Osteoblast (primary cell): ENCODE data around the gene ERRFI1. TPM values are rescaled to one million over a fixed set of nuclear protein-coding genes. Genes with fewer than 3 reads are reported as not detected.

Experiments used
- DNase-seq: peaks from one replicate; pipeline ENCODE4 v3.0.0; 2011; ENCODE audit warnings: low spot score, mixed read lengths; ENCODE audit not compliant: insufficient read length; ENCODE audit errors: missing footprints
- H2AFZ ChIP-seq: 2 replicates; pipeline ENCODE4 v1.6.0; 2011; ENCODE audit warnings: mild to moderate bottlenecking, low read length
- H3K27ac ChIP-seq: 2 replicates; pipeline ENCODE4 v1.5.1; 2011; ENCODE audit warnings: mild to moderate bottlenecking, low read depth, low read length, moderate library complexity
- H3K27me3 ChIP-seq: 2 replicates; pipeline ENCODE4 v1.6.0; 2012; ENCODE audit warnings: mild to moderate bottlenecking, control low read depth, inconsistent platforms, low read length, moderate library complexity; ENCODE audit not compliant: insufficient read depth
- H3K36me3 ChIP-seq: 2 replicates; pipeline ENCODE4 v1.5.1; 2011; ENCODE audit warnings: mild to moderate bottlenecking, low read length, control low read depth, moderate library complexity; ENCODE audit not compliant: insufficient read depth
- H3K4me1 ChIP-seq: 2 replicates; pipeline ENCODE4 v1.5.1; 2011; ENCODE audit warnings: mild to moderate bottlenecking, low read length, control low read depth, moderate library complexity; ENCODE audit not compliant: insufficient read depth
- H3K4me2 ChIP-seq: 2 replicates; pipeline ENCODE4 v1.6.0; 2011; ENCODE audit warnings: mild to moderate bottlenecking, low read length; ENCODE audit not compliant: insufficient read depth
- H3K4me3 ChIP-seq: fragments of 200-600 bp; sonication (generic); 3 replicates; pipeline ENCODE4 v1.5.1; 2012; ENCODE audit warnings: mild to moderate bottlenecking, low read length, inconsistent platforms; ENCODE audit not compliant: insufficient read depth
- H3K79me2 ChIP-seq: 2 replicates; pipeline ENCODE4 v1.6.0; 2012; ENCODE audit warnings: mild to moderate bottlenecking, low read length, control low read depth, inconsistent platforms; ENCODE audit not compliant: insufficient read depth
- H3K9me3 ChIP-seq: 2 replicates; pipeline ENCODE4 v1.5.1; 2011; ENCODE audit warnings: low read depth, low read length, control low read depth
- H4K20me1 ChIP-seq: 2 replicates; pipeline ENCODE4 v1.6.0; 2012; ENCODE audit warnings: mild to moderate bottlenecking, low read length, control low read depth; ENCODE audit not compliant: insufficient read depth
- total RNA-seq: library from RNA; depleted of rRNA; stranded (reverse); fragments of >200 nt; gene quantifications from 2 replicates; pipeline ENCODE4 v1.2.3, GENCODE V29; 2012
- TF ChIP-seq, protein P1 (sequence below): IDR thresholded peaks from 2 replicates; pipeline ENCODE4 v1.5.1; 2011; ENCODE audit warnings: mild to moderate bottlenecking, low read depth, low read length, moderate library complexity; ENCODE audit errors: extremely low read depth

ERRFI1 gene
- total RNA-seq, 1 donor = 69.5 TPM

DNA sequence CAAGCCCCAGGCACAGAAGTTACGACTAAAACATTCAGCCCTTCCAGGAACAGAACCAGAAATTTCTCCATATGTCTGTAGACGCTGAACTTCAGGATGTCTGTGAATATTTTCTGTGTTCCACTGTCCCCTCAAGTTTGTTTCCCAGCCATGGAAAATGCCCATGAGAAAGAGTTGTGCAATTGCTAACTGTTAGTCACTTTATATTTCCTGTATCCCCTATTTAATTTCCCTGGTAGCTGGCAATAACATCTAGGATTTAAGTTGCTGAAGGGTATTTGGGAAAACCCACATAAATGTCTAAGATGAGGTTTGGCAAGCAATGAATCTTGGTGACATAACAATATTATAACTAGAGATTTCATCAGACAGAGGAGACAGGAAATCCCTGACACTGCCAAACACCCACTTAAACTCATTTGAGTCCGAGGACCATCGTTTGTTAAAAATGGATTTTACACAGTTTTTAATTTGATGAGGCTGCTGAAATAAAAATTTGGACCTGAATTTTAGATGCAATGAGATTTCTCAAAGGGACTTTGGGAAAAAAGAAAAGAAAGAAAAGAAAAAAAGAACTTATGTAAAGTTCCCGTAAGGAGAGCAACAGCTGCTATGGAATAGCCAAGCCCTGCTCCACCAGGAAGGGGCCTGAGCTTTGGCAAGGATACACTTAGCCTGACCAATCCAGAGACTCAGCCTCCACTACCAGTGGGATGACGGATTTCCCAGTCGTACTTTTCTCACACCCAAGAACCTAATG, 21.8 kb upstream of the ERRFI1 start:
- H4K20me1 ChIP-seq = no peaks in the 10 kb centered on the region
- no peaks in the 10 kb centered on the region for H3K79me2 ChIP-seq
- H3K4me2 ChIP-seq = peak overlapping the region; percentile 75
- no peaks in the 10 kb centered on the region for H3K36me3 ChIP-seq
- no peak overlapping the region for H2AFZ ChIP-seq
- no peak for DNase-seq
- H3K9me3 ChIP-seq = no peaks in the 10 kb centered on the region
- H3K27me3 ChIP-seq = no peaks in the 10 kb centered on the region
- TF ChIP-seq, protein P1, sequence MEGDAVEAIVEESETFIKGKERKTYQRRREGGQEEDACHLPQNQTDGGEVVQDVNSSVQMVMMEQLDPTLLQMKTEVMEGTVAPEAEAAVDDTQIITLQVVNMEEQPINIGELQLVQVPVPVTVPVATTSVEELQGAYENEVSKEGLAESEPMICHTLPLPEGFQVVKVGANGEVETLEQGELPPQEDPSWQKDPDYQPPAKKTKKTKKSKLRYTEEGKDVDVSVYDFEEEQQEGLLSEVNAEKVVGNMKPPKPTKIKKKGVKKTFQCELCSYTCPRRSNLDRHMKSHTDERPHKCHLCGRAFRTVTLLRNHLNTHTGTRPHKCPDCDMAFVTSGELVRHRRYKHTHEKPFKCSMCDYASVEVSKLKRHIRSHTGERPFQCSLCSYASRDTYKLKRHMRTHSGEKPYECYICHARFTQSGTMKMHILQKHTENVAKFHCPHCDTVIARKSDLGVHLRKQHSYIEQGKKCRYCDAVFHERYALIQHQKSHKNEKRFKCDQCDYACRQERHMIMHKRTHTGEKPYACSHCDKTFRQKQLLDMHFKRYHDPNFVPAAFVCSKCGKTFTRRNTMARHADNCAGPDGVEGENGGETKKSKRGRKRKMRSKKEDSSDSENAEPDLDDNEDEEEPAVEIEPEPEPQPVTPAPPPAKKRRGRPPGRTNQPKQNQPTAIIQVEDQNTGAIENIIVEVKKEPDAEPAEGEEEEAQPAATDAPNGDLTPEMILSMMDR = no peak
- H3K4me3 ChIP-seq = peak overlapping the region; percentile 11
- peaks cover 19% of the 10 kb centered on the region for H3K4me1 ChIP-seq
- H3K27ac ChIP-seq = peak overlapping the region; percentile 72

DNA sequence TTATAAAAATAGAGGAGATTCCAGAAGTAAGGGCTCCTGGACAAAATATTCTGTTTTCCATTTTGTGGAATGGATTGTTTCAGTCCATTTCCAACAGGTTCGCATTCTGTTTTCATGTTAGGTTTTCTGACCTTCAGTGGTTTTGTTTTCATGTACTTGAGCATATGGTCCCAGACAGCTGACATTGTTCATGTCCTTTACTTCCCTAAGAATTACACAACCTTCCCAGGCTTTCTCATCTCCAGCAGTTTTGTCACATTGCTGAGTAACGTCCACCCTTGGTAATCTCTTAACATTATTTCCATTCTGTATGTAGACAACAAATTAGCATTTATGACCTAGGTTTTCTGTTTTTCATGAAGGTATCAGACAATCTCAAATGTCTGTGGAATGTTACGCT, 21.0 kb upstream of the ERRFI1 start:
- TF ChIP-seq, protein P1 = no peak
- H3K4me1 ChIP-seq = peaks cover 19% of the 10 kb centered on the region
- no peaks in the 10 kb centered on the region for H3K27me3 ChIP-seq
- peak overlapping the region; percentile 72 for H3K27ac ChIP-seq
- no peaks in the 10 kb centered on the region for H4K20me1 ChIP-seq
- no peak overlapping the region for H2AFZ ChIP-seq
- H3K4me3 ChIP-seq = no peak overlapping the region
- no peaks in the 10 kb centered on the region for H3K9me3 ChIP-seq
- DNase-seq = no peak
- H3K36me3 ChIP-seq = no peaks in the 10 kb centered on the region
- no peaks in the 10 kb centered on the region for H3K79me2 ChIP-seq
- peak overlapping the region; percentile 75 for H3K4me2 ChIP-seq

DNA sequence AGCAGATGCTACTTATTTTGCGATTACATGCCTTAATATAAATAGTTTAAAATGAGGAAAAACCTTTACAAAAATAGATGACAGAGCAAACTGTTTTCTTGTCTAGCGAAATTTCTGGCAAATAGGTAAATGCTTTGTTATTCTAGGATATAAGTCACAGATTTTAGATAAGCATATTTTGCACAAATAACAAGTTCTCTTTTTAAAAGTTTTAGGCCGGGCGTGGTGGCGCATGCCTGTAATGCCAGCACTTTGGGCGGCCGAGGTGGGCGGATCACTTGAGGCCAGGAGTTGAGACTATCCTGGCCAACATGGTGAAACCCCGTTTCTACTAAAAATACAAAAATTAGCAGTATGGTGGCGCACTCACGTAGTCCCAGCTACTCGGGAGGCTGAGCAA, 20.3 kb upstream of the ERRFI1 start:
- TF ChIP-seq, protein P1 = no peak
- H3K4me1 ChIP-seq = peaks cover 19% of the 10 kb centered on the region
- peak overlapping the region; percentile 72 for H3K27ac ChIP-seq
- no peak overlapping the region for H3K4me2 ChIP-seq
- no peaks in the 10 kb centered on the region for H3K27me3 ChIP-seq
- no peak overlapping the region for H2AFZ ChIP-seq
- H3K79me2 ChIP-seq = no peaks in the 10 kb centered on the region
- no peak for DNase-seq
- H3K9me3 ChIP-seq = no peaks in the 10 kb centered on the region
- no peaks in the 10 kb centered on the region for H4K20me1 ChIP-seq
- no peaks in the 10 kb centered on the region for H3K36me3 ChIP-seq
- no peak overlapping the region for H3K4me3 ChIP-seq

- Histone ChIP-seq H3K27ac (no peak overlapping the region), H3K27me3 (no peaks in the 10 kb centered on the region), H3K79me2 (no peaks in the 10 kb centered on the region), H3K4me3 (no peak overlapping the region), H3K4me2 (no peak overlapping the region), H3K9me3 (no peaks in the 10 kb centered on the region), H2AFZ (no peak overlapping the region), H3K36me3 (no peaks in the 10 kb centered on the region), H4K20me1 (no peaks in the 10 kb centered on the region), H3K4me1 (peaks cover 30% of the 10 kb centered on the region)
- no peak for DNase-seq
- TF ChIP-seq, protein P1 = no peak
Measured at GRCh38 chr1:8043621-8044020, 17.5 kb upstream of the ERRFI1 start.
